ACHN (cell line): ENCODE data around the gene ALDH1B1.
"Not testable (repeated sequence)": the region's sequence is repeated elsewhere in the genome, so short reads cannot be mapped to it uniquely, and the experiment has no call there.

Experiments
- DNase-seq: peaks from one replicate; pipeline ENCODE4 v3.0.0-alpha.2; 2015
- in situ Hi-C: cut with HindIII; loops from 2 replicates; pipeline ENCODE4 v1.10.0; 2017; ENCODE audit warnings: low sequenced_read_pairs, low pct_ligation_motif_present, low pct_unique_long_range_greater_than_20kb

Gene ALDH1B1

GRCh38 chr9:38382141-38382540 lies 10.4 kb upstream of the ALDH1B1 start:
- in situ Hi-C loops = no loop called here
- DNase-seq = no peak

GRCh38 chr9:38384990-38385848 lies 7.3 kb upstream of the ALDH1B1 start:
- DNase-seq = no peak
- in situ Hi-C loops = no loop called here

- DNase-seq = no peak
- in situ Hi-C loops = no loop called here
These were observed 6.6 kb upstream of the ALDH1B1 start for GRCh38 chr9:38385896-38386295.

- in situ Hi-C loops = no loop called here
- DNase-seq = no peak
These were observed 6.1 kb upstream of the ALDH1B1 start for GRCh38 chr9:38386319-38386895.

- no peak for DNase-seq
- in situ Hi-C loops = no loop called here
These were observed 5.4 kb upstream of the ALDH1B1 start for GRCh38 chr9:38387066-38387465.

GRCh38 chr9:38387751-38388150 lies 4.8 kb upstream of the ALDH1B1 start:
- in situ Hi-C loops = no loop called here
- no peak for DNase-seq

GRCh38 chr9:38388283-38389223 lies 3.9 kb upstream of the ALDH1B1 start:
- in situ Hi-C loops = no loop called here
- no peak for DNase-seq

- in situ Hi-C loops = no loop called here
- DNase-seq = no peak
These were observed 3.2 kb upstream of the ALDH1B1 start for GRCh38 chr9:38389313-38389712.

- DNase-seq = no peak
- in situ Hi-C loops = no loop called here
These were observed 2.1 kb upstream of the ALDH1B1 start for GRCh38 chr9:38390442-38390841.

GRCh38 chr9:38390851-38391250 lies 1.7 kb upstream of the ALDH1B1 start:
- no peak for DNase-seq

GRCh38 chr9:38391278-38392118 lies 1.0 kb upstream of the ALDH1B1 start:
- DNase-seq = no peak
- in situ Hi-C loops = no loop called here

More at GRCh38 chr9:38390851-38391250, 1.7 kb upstream of the ALDH1B1 start:
- in situ Hi-C loops = no loop called here

GRCh38 chr9:38393128-38393796 lies 760 bp downstream of the ALDH1B1 start:
- DNase-seq = peak; percentile 1
- in situ Hi-C loops = no loop called here

- in situ Hi-C loops = no loop called here
- no peak for DNase-seq
These were observed 1.9 kb downstream of the ALDH1B1 start for GRCh38 chr9:38394416-38394815.

GRCh38 chr9:38395653-38396370 lies 3.3 kb downstream of the ALDH1B1 start:
- in situ Hi-C loops = no loop called here
- no peak for DNase-seq

GRCh38 chr9:38396371-38396671 lies 3.8 kb downstream of the ALDH1B1 start:
- DNase-seq = no peak
- in situ Hi-C loops = no loop called here

GRCh38 chr9:38399191-38399590 lies 6.7 kb downstream of the ALDH1B1 start:
- DNase-seq, in situ Hi-C loops: not testable (repeated sequence)

- no peak for DNase-seq
- in situ Hi-C loops = no loop called here
These were observed 9.5 kb downstream of the ALDH1B1 start for GRCh38 chr9:38401994-38402393.
